Liver (tissue), 9 donors: Measurements from ENCODE around the gene ABLIM2. TPM values are rescaled to one million over a fixed set of nuclear protein-coding genes. Genes with fewer than 3 reads are reported as not detected.

Experiments
- DNase-seq: peaks from one replicate; pipeline ENCODE4 v3.0.0-alpha.2; 2017; ENCODE audit warnings: low spot score
- H3K27ac ChIP-seq, 2 donors: one replicate each; pipeline ENCODE4 v1.7.0; 2013; ENCODE audit warnings: inconsistent platforms in 2 of 2, low read length in 2 of 2, control low read depth in 1 of 2, low read depth in 1 of 2, mild to moderate bottlenecking in 1 of 2
- H3K27me3 ChIP-seq, 4 donors: one replicate each; pipeline versions ENCODE4 v1.6.1 to v1.7.0; 2013; ENCODE audit warnings: low read length in 3 of 4, inconsistent platforms in 1 of 4, mild to moderate bottlenecking in 1 of 4, moderate library complexity in 1 of 4; ENCODE audit not compliant: control insufficient read depth in 4 of 4, insufficient read depth in 4 of 4
- H3K36me3 ChIP-seq, 4 donors: one replicate each; pipeline versions ENCODE4 v1.6.1 to v1.7.0; 2013; ENCODE audit warnings: low read length in 3 of 4, mild to moderate bottlenecking in 3 of 4, low read depth in 1 of 4, moderate library complexity in 1 of 4; ENCODE audit not compliant: control insufficient read depth in 4 of 4, insufficient read depth in 3 of 4
- H3K4me1 ChIP-seq, 4 donors: one replicate each; pipeline versions ENCODE4 v1.6.1 to v1.7.0; 2013; ENCODE audit warnings: low read length in 3 of 4, mild to moderate bottlenecking in 3 of 4, moderate library complexity in 1 of 4; ENCODE audit not compliant: control insufficient read depth in 4 of 4, insufficient read depth in 4 of 4
- H3K4me3 ChIP-seq, 3 donors: one replicate each; pipeline versions ENCODE4 v1.6.1 to v1.7.0; 2013; ENCODE audit warnings: low read length in 3 of 3, control low read depth in 1 of 3, low read depth in 1 of 3, mild to moderate bottlenecking in 1 of 3
- H3K9ac ChIP-seq, 2 donors: one replicate each; pipeline ENCODE4 v1.7.0; 2013; ENCODE audit warnings: low read length in 2 of 2, mild to moderate bottlenecking in 2 of 2, moderate library complexity in 2 of 2, control low read depth in 1 of 2, low read depth in 1 of 2
- H3K9me3 ChIP-seq, 4 donors: one replicate each; pipeline versions ENCODE4 v1.6.1 to v1.7.0; 2013; ENCODE audit warnings: low read length in 3 of 4; ENCODE audit not compliant: control insufficient read depth in 4 of 4
- FOXA1 ChIP-seq: IDR thresholded peaks from 2 replicates; pipeline ENCODE4 v1.6.1; 2016; ENCODE audit warnings: antibody characterized with exemption
- JUND ChIP-seq, 2 donors: IDR thresholded peaks; 2 replicates each; pipeline ENCODE4 v1.6.1; 2016; ENCODE audit warnings: antibody characterized with exemption in 2 of 2
- RXRA ChIP-seq, 2 donors: IDR thresholded peaks; 2 replicates each; pipeline ENCODE4 v1.6.1; 2017 to 2018; ENCODE audit warnings: antibody characterized with exemption in 2 of 2, mild to moderate bottlenecking in 1 of 2
- SP1 ChIP-seq: IDR thresholded peaks from 2 replicates; pipeline ENCODE4 v1.6.1; 2018; ENCODE audit warnings: antibody characterized with exemption, mild to moderate bottlenecking
- TAF1 ChIP-seq: conservative IDR thresholded peaks from 2 replicates; pipeline ENCODE4 v1.6.1; 2016; ENCODE audit warnings: antibody characterized with exemption, mild to moderate bottlenecking
- YY1 ChIP-seq: IDR thresholded peaks from 2 replicates; pipeline ENCODE4 v1.6.1; 2016; ENCODE audit warnings: antibody characterized with exemption, mild to moderate bottlenecking
- WGBS: extraction: QIAGEN DNeasy Blood & Tissue Kit; methylation state at CpG from one replicate; pipeline ENCODE4 v1.1.7; 2013; 5-methylcytosine and 5-hydroxymethylcytosine counted together
- polyA plus RNA-seq, 2 donors: library from polyadenylated mRNA; stranded (reverse) in 1 of 2; unstranded in 1 of 2; fragments of 200-250 nt in 1 of 2; fragments of >200 nt in 1 of 2; fragmentation: Nextera tagmentation in 1 of 2; extraction: Ambion mirVana in 1 of 2; gene quantifications; one replicate each; pipeline versions ENCODE4 v1.2.1 to v1.2.3, GENCODE V29; 2013 to 2015
- total RNA-seq, 2 donors: library from RNA; depleted of rRNA; stranded (reverse); fragments of >200 nt; gene quantifications; one replicate each; pipeline ENCODE4 v1.2.3, GENCODE V29; 2014
- TF ChIP-seq, protein P1 (sequence below): IDR thresholded peaks from 2 replicates; pipeline ENCODE4 v1.6.1; 2016; ENCODE audit warnings: antibody characterized with exemption
- TF ChIP-seq, protein P2 (sequence below): IDR thresholded peaks from 2 replicates; pipeline ENCODE4 v1.6.1; 2016; ENCODE audit warnings: antibody characterized with exemption, mild to moderate bottlenecking
- TF ChIP-seq, protein P3 (sequence below): IDR thresholded peaks from 2 replicates; pipeline ENCODE4 v1.6.1; 2016; ENCODE audit warnings: antibody characterized with exemption
- donor health status: healthy.
- donor health status: healthy.
- donor health status: healthy.
- donor health status: healthy.
- donor health status: healthy.

The ABLIM2 gene
- total and polyA plus RNA-seq, 4 donors, result 0.75 to 2.5 (median 0.93) TPM

- H3K9me3 ChIP-seq, result no peaks in the 10 kb centered on the region
- no peak overlapping the region for H3K27ac ChIP-seq
- no peaks in the 10 kb centered on the region for H3K4me1 ChIP-seq
- TF ChIP-seq, protein P1, sequence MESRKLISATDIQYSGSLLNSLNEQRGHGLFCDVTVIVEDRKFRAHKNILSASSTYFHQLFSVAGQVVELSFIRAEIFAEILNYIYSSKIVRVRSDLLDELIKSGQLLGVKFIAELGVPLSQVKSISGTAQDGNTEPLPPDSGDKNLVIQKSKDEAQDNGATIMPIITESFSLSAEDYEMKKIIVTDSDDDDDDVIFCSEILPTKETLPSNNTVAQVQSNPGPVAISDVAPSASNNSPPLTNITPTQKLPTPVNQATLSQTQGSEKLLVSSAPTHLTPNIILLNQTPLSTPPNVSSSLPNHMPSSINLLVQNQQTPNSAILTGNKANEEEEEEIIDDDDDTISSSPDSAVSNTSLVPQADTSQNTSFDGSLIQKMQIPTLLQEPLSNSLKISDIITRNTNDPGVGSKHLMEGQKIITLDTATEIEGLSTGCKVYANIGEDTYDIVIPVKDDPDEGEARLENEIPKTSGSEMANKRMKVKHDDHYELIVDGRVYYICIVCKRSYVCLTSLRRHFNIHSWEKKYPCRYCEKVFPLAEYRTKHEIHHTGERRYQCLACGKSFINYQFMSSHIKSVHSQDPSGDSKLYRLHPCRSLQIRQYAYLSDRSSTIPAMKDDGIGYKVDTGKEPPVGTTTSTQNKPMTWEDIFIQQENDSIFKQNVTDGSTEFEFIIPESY, result no peak
- TF ChIP-seq YY1 (no peak), JUND (IDR thresholded peaks at IDR 0.05) (no peak), TAF1 (no peak)
- TF ChIP-seq, protein P2, sequence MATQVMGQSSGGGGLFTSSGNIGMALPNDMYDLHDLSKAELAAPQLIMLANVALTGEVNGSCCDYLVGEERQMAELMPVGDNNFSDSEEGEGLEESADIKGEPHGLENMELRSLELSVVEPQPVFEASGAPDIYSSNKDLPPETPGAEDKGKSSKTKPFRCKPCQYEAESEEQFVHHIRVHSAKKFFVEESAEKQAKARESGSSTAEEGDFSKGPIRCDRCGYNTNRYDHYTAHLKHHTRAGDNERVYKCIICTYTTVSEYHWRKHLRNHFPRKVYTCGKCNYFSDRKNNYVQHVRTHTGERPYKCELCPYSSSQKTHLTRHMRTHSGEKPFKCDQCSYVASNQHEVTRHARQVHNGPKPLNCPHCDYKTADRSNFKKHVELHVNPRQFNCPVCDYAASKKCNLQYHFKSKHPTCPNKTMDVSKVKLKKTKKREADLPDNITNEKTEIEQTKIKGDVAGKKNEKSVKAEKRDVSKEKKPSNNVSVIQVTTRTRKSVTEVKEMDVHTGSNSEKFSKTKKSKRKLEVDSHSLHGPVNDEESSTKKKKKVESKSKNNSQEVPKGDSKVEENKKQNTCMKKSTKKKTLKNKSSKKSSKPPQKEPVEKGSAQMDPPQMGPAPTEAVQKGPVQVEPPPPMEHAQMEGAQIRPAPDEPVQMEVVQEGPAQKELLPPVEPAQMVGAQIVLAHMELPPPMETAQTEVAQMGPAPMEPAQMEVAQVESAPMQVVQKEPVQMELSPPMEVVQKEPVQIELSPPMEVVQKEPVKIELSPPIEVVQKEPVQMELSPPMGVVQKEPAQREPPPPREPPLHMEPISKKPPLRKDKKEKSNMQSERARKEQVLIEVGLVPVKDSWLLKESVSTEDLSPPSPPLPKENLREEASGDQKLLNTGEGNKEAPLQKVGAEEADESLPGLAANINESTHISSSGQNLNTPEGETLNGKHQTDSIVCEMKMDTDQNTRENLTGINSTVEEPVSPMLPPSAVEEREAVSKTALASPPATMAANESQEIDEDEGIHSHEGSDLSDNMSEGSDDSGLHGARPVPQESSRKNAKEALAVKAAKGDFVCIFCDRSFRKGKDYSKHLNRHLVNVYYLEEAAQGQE, result no peak
- H3K36me3 ChIP-seq, result no peaks in the 10 kb centered on the region
- no peak for DNase-seq
- no peak overlapping the region for H3K9ac ChIP-seq
- H3K4me3 ChIP-seq, result no peak overlapping the region
- no peaks in the 10 kb centered on the region for H3K27me3 ChIP-seq
- 63% methylated on average over 25 of the region's 25 CpGs for WGBS
Measured at GRCh38 chr4:8024073-8024786, 134.4 kb downstream of the ABLIM2 start.

DNA sequence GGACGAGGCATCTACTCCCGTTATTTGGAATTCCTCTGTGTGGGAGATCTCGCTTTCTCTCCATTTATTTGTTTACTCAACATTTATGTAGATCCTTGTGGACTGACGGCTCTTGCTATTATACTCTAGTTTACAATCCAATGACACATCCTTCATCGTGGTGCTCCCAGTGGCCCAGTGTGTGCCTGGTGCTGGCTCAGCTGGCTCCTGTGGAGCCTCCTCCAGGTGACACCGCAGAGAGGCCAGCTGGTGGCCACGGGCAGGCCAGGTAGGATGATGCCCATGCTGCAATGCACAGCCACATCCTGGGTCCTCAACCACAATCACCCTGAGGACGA lies 134.9 kb downstream of the ABLIM2 start:
- Histone ChIP-seq H3K27me3 (no peaks in the 10 kb centered on the region), H3K4me3 (no peak overlapping the region), H3K36me3 (no peaks in the 10 kb centered on the region), H3K9ac (no peak overlapping the region), H3K4me1 (no peaks in the 10 kb centered on the region), H3K27ac (no peak overlapping the region), H3K9me3 (no peaks in the 10 kb centered on the region)
- TF ChIP-seq JUND (IDR thresholded peaks at IDR 0.05), result no peak
- TF ChIP-seq SP1, result no peak
- no peak for TF ChIP-seq FOXA1
- TF ChIP-seq, protein P2, result no peak
- no peak for TF ChIP-seq TAF1
- no peak for TF ChIP-seq RXRA (IDR thresholded peaks at IDR 0.05)
- no peak for TF ChIP-seq YY1
- TF ChIP-seq, protein P1, result no peak
- TF ChIP-seq, protein P3, sequence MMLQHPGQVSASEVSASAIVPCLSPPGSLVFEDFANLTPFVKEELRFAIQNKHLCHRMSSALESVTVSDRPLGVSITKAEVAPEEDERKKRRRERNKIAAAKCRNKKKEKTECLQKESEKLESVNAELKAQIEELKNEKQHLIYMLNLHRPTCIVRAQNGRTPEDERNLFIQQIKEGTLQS, result no peak
- DNase-seq, result no peak
- WGBS, result 84% methylated on average over 8 of the region's 8 CpGs
